ENCODE data around the gene CLN3.
"Not testable (repeated sequence)": the region's sequence is repeated elsewhere in the genome, so short reads cannot be mapped to it uniquely, and the experiment has no call there.

CLN3 gene

GRCh38 chr16:28491970-28492474, at the start of gene CLN3:
Gene CLN3, minus strand, starts transcription at chr16:28492074. Its CDS starts 315 bp downstream, at chr16:28491759.
- DNase-seq (ENCODE audit: low spot score), result peak; percentile 92

- no peak for DNase-seq (ENCODE audit: low spot score)
Observed at GRCh38 chr16:28540346-28540745, 48.5 kb upstream of the CLN3 start.

- DNase-seq (ENCODE audit: low spot score), result no peak
Observed at GRCh38 chr16:28538733-28539596, 47.1 kb upstream of the CLN3 start, which contains the start of gene NUPR1. Gene NUPR1, minus strand, starts transcription at chr16:28538974. Its CDS starts 67 bp downstream, at chr16:28538907.

- no peak for DNase-seq (ENCODE audit: low spot score)
Observed at GRCh38 chr16:28537964-28538732, 46.3 kb upstream of the CLN3 start.

- no peak for DNase-seq (ENCODE audit: low spot score)
Observed at GRCh38 chr16:28537076-28537475, 45.2 kb upstream of the CLN3 start.

GRCh38 chr16:28534542-28535373, 42.9 kb upstream of the CLN3 start:
- DNase-seq (ENCODE audit: low spot score), result peak; percentile 48

GRCh38 chr16:28532940-28533647, 41.2 kb upstream of the CLN3 start:
- DNase-seq (ENCODE audit: low spot score), result no peak

- no peak for DNase-seq (ENCODE audit: low spot score)
Observed at GRCh38 chr16:28531777-28532744, 40.2 kb upstream of the CLN3 start.

- DNase-seq (ENCODE audit: low spot score), result no peak
Observed at GRCh38 chr16:28529124-28529523, 37.2 kb upstream of the CLN3 start.

GRCh38 chr16:28528463-28528867, 36.6 kb upstream of the CLN3 start:
- no peak for DNase-seq (ENCODE audit: low spot score)

- no peak for DNase-seq (ENCODE audit: low spot score)
Observed at GRCh38 chr16:28527985-28528384, 36.1 kb upstream of the CLN3 start.

GRCh38 chr16:28527100-28527785, 35.4 kb upstream of the CLN3 start:
- DNase-seq (ENCODE audit: low spot score), result not testable (repeated sequence)

- DNase-seq (ENCODE audit: low spot score), result no peak
Observed at GRCh38 chr16:28526201-28527099, 34.6 kb upstream of the CLN3 start.

- no peak for DNase-seq (ENCODE audit: low spot score)
Observed at GRCh38 chr16:28524681-28525171, 32.9 kb upstream of the CLN3 start.

- no peak for DNase-seq (ENCODE audit: low spot score)
Observed at GRCh38 chr16:28522792-28523191, 30.9 kb upstream of the CLN3 start.

- no peak for DNase-seq (ENCODE audit: low spot score)
Observed at GRCh38 chr16:28521436-28521835, 29.6 kb upstream of the CLN3 start.

GRCh38 chr16:28520672-28521071, 28.8 kb upstream of the CLN3 start:
- no peak for DNase-seq (ENCODE audit: low spot score)

- DNase-seq (ENCODE audit: low spot score), result no peak
Observed at GRCh38 chr16:28514246-28514645, 22.4 kb upstream of the CLN3 start.

All from CD4-positive, alpha-beta T cell treated with Interleukin-2 at 100 ng/mL for 4 hours (primary cell).